ENCODE measurements around the gene CNTN1.

DNA sequence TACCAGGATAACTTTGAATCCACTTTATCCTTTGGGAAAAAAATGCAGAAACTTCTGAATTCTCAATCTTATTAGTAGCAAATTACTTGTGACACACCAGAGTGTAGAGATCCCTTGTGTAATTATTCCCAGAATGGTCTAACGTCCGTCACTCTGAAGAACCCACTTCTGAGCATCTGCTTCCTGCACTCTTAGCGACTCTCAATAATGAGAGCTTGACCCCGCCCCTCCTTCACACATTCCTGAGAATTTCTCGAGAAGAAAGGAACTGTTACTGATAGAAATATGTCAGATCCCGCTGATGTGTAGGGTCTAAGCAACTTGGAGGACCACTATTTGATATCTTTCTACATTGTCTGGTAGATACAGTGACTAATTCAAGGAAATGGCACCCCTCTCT, 277.6 kb downstream of the CNTN1 start:
- TF ChIP-seq, protein P1, sequence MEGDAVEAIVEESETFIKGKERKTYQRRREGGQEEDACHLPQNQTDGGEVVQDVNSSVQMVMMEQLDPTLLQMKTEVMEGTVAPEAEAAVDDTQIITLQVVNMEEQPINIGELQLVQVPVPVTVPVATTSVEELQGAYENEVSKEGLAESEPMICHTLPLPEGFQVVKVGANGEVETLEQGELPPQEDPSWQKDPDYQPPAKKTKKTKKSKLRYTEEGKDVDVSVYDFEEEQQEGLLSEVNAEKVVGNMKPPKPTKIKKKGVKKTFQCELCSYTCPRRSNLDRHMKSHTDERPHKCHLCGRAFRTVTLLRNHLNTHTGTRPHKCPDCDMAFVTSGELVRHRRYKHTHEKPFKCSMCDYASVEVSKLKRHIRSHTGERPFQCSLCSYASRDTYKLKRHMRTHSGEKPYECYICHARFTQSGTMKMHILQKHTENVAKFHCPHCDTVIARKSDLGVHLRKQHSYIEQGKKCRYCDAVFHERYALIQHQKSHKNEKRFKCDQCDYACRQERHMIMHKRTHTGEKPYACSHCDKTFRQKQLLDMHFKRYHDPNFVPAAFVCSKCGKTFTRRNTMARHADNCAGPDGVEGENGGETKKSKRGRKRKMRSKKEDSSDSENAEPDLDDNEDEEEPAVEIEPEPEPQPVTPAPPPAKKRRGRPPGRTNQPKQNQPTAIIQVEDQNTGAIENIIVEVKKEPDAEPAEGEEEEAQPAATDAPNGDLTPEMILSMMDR (IDR thresholded peaks at IDR 0.05) = no peak
- no peak for TF ChIP-seq POLR2A (IDR thresholded peaks at IDR 0.05)
